Measurements from ENCODE around the gene TPBGL. TPM values are rescaled to one million over a fixed set of nuclear protein-coding genes. Genes with fewer than 3 reads are reported as not detected.

The TPBGL gene
- total RNA-seq, 4 donors from 2014 or later, result 0.29 to 2.8 (median 1.0) TPM; not detected in 1

GRCh38 chr11:75245356-75246005 is 4.9 kb downstream of the TPBGL start:
- Histone ChIP-seq H3K4me1 (peaks cover 0 to 12% of the 10 kb centered on the region in 2 donors), H3K36me3 (no peaks in the 10 kb centered on the region), H3K9me3 (no peaks in the 10 kb centered on the region), H3K27ac (no peak overlapping the region), H3K4me3 (no peak overlapping the region), H3K27me3 (peaks cover 0 to 4% of the 10 kb centered on the region in 2 donors)
- peak in 1 of 2 donors; percentile 4 for DNase-seq
- TF ChIP-seq POLR2A (IDR thresholded peaks at IDR 0.05) (no peak), CTCF (IDR thresholded peaks at IDR 0.05) (no peak)
- intact Hi-C loops (cut with DNase I; ENCODE audit: low total_unique reads), result loop anchor here (5.0 to 10.0 kb wide), 2 partner anchors 223 to 311 kb away; no protein-coding TSS in a partner anchor

GRCh38 chr11:75246006-75246670 is 5.6 kb downstream of the TPBGL start:
- intact Hi-C loops (cut with DNase I; ENCODE audit: low total_unique reads), result loop anchor here (5.0 to 10.0 kb wide), 2 partner anchors 224 to 311 kb away; no protein-coding TSS in a partner anchor
- peaks cover 0 to 4% of the 10 kb centered on the region in 2 donors for H3K27me3 ChIP-seq
- no peak overlapping the region for H3K4me3 ChIP-seq
- peaks cover 0 to 10% of the 10 kb centered on the region in 2 donors for H3K4me1 ChIP-seq
- H3K36me3 ChIP-seq, result no peaks in the 10 kb centered on the region
- peak in 1 of 2 donors; percentile 34 for DNase-seq
- no peak overlapping the region for H3K27ac ChIP-seq
- TF ChIP-seq POLR2A (IDR thresholded peaks at IDR 0.05) (no peak), CTCF (IDR thresholded peaks at IDR 0.05) (no peak)
- H3K9me3 ChIP-seq, result no peaks in the 10 kb centered on the region

- TF ChIP-seq POLR2A (IDR thresholded peaks at IDR 0.05), result no peak
- no peak for TF ChIP-seq CTCF (IDR thresholded peaks at IDR 0.05)
- no peak overlapping the region for H3K27ac ChIP-seq
- H3K9me3 ChIP-seq, result no peaks in the 10 kb centered on the region
- peaks cover 0 to 5% of the 10 kb centered on the region in 2 donors for H3K4me1 ChIP-seq
- H3K27me3 ChIP-seq, result peaks cover 0 to 4% of the 10 kb centered on the region in 2 donors
- peak in 1 of 2 donors; percentile 3 for DNase-seq
- intact Hi-C loops (cut with DNase I; ENCODE audit: low total_unique reads), result loop anchor here (5.0 to 10.0 kb wide), 2 partner anchors 225 to 312 kb away; no protein-coding TSS in a partner anchor
- no peaks in the 10 kb centered on the region for H3K36me3 ChIP-seq
- no peak overlapping the region for H3K4me3 ChIP-seq
These were observed 6.2 kb downstream of the TPBGL start for GRCh38 chr11:75246671-75247350.

- Histone ChIP-seq H3K27me3 (no peaks in the 10 kb centered on the region), H3K36me3 (no peaks in the 10 kb centered on the region), H3K9me3 (no peaks in the 10 kb centered on the region), H3K27ac (no peak overlapping the region), H3K4me3 (no peak overlapping the region), H3K4me1 (no peaks in the 10 kb centered on the region)
- intact Hi-C loops (cut with DNase I; ENCODE audit: low total_unique reads), result loop anchor here (5.0 to 10.0 kb wide), 2 partner anchors 227 to 314 kb away; no protein-coding TSS in a partner anchor
- no peak for DNase-seq
- no peak for TF ChIP-seq CTCF (IDR thresholded peaks at IDR 0.05)
- TF ChIP-seq POLR2A (IDR thresholded peaks at IDR 0.05), result no peak
These were observed 8.3 kb downstream of the TPBGL start for GRCh38 chr11:75248924-75249256.
